Gastroesophageal sphincter (tissue), 3 donors: ENCODE results near the gene PRUNE2.

Source experiments
- CTCF ChIP-seq, 4 experiments: fragments of 200-600 bp in 2 of 4; fragments of 450-650 bp in 2 of 4; sonication (generic) in 1 of 4; IDR thresholded peaks; one replicate each; pipeline ENCODE4 v1.5.1; 2017 to 2019; ENCODE audit warnings: antibody characterized with exemption in 4 of 4, mild to moderate bottlenecking in 2 of 4, moderate library complexity in 2 of 4
- EP300 ChIP-seq: sonication (generic); formaldehyde crosslinking; IDR thresholded peaks from one replicate; pipeline ENCODE4 v1.6.1; 2017; ENCODE audit warnings: antibody characterized with exemption, mild to moderate bottlenecking
- POLR2A ChIP-seq, 2 donors: fragments of 450-650 bp; IDR thresholded peaks; one replicate each; pipeline ENCODE4 v1.6.1; 2017; ENCODE audit warnings: antibody characterized with exemption in 2 of 2, mild to moderate bottlenecking in 2 of 2, moderate library complexity in 1 of 2
- POLR2AphosphoS5 ChIP-seq: sonication (generic); formaldehyde crosslinking; IDR thresholded peaks from one replicate; pipeline ENCODE4 v1.6.1; 2017; ENCODE audit warnings: antibody characterized with exemption

- TF ChIP-seq POLR2A (IDR thresholded peaks at IDR 0.05) (peak; percentile 48 to 49), CTCF (IDR thresholded peaks at IDR 0.05) (no peak), POLR2AphosphoS5 (peak; percentile 96), EP300 (peak; percentile 74)
Observed at GRCh38 chr9:76835571-76836283, 70.2 kb downstream of the PRUNE2 start.
